Endothelial cell of umbilical vein (primary cell): ENCODE results near the gene PLEKHA7. TPM values are rescaled to one million over a fixed set of nuclear protein-coding genes. Genes with fewer than 3 reads are reported as not detected.

Experiments used
- BruUV-seq: library from RNA; stranded (reverse); fragments of 400-500 nt; replicated peaks from 2 replicates; lab custom pipeline; 2021; lab: Mats Ljungman, UMichigan
- CTCF ChIA-PET: fragments of 300-600, 350-600 bp; sonication (Branson Sonifier 250); formaldehyde crosslinking; loops from one replicate; lab custom pipeline; 2021; ENCODE audit warnings: antibody characterized with exemption, inconsistent platforms; lab: Charles Lee
- POLR2A ChIA-PET: fragments of 300-600, 350-600 bp; sonication (Branson Sonifier 250); formaldehyde crosslinking; loops from one replicate; lab custom pipeline; 2021; ENCODE audit warnings: antibody characterized with exemption, inconsistent platforms; lab: Charles Lee
- DNase-seq: peaks from one replicate; pipeline ENCODE4 v3.0.0-alpha.2; 2011; ENCODE audit warnings: low read depth, low spot score
- FAIRE-seq: peaks from 2 replicates; lab custom pipeline; 2011; peaks lifted over from hg19 to GRCh38; lab: Jason Lieb, UNC
- H2AFZ ChIP-seq: 2 replicates; pipeline ENCODE4 v1.6.0; 2012; ENCODE audit warnings: low read depth, low read length, control low read depth, inconsistent platforms
- H3K27ac ChIP-seq: 2 replicates; pipeline ENCODE4 v1.5.1; 2011; ENCODE audit warnings: low read depth, mild to moderate bottlenecking, control low read depth, low read length, moderate library complexity; ENCODE audit not compliant: insufficient read depth
- H3K27me3 ChIP-seq, 2 experiments: 2 replicates each; pipeline versions ENCODE4 v1.6.0 to v1.6.1; 2011; ENCODE audit warnings: low read length in 2 of 2, mixed read lengths in 1 of 2; ENCODE audit not compliant: control insufficient read depth in 2 of 2, insufficient read depth in 2 of 2
- H3K36me3 ChIP-seq, 2 experiments: 2 replicates in 1 of 2; 3 replicates in 1 of 2; pipeline ENCODE4 v1.5.1; 2011; ENCODE audit warnings: low read length in 2 of 2, mild to moderate bottlenecking in 1 of 2, moderate library complexity in 1 of 2; ENCODE audit not compliant: control insufficient read depth in 2 of 2, insufficient read depth in 2 of 2; ENCODE audit errors: extremely low read depth in 1 of 2
- H3K4me1 ChIP-seq: 3 replicates; pipeline ENCODE4 v1.5.1; 2011; ENCODE audit warnings: mild to moderate bottlenecking, low read length; ENCODE audit not compliant: control insufficient read depth, insufficient read depth; ENCODE audit errors: extremely low read depth
- H3K4me2 ChIP-seq: 2 replicates; pipeline ENCODE4 v1.6.1; 2011; ENCODE audit warnings: low read length, control low read depth, mixed read lengths; ENCODE audit not compliant: insufficient read depth
- H3K4me3 ChIP-seq, 3 experiments: fragments of 200-600 bp in 1 of 3; sonication (generic), shearing (Covaris generic) in 1 of 3; replicated peaks in 1 of 3; 2 replicates each; pipeline ENCODE4 v1.5.1; 2011 to 2016; ENCODE audit warnings: control low read depth in 3 of 3, low read length in 3 of 3, mild to moderate bottlenecking in 2 of 3, inconsistent platforms in 1 of 3, low read depth in 1 of 3, moderate library complexity in 1 of 3; ENCODE audit not compliant: insufficient read depth in 1 of 3
- H3K79me2 ChIP-seq: 2 replicates; pipeline ENCODE4 v1.6.0; 2012; ENCODE audit warnings: low read length, inconsistent platforms; ENCODE audit not compliant: control insufficient read depth, insufficient read depth
- H3K9ac ChIP-seq: replicated peaks from 2 replicates; pipeline ENCODE3; 2011; ENCODE audit warnings: low read length, control low read depth; ENCODE audit not compliant: insufficient read depth; ENCODE audit errors: extremely low read depth
- H3K9me1 ChIP-seq: replicated peaks from 3 replicates; pipeline ENCODE4 v1.6.0; 2011; ENCODE audit warnings: mild to moderate bottlenecking, low read length; ENCODE audit not compliant: control insufficient read depth, insufficient read depth; ENCODE audit errors: extremely low read depth
- H3K9me3 ChIP-seq: replicated peaks from 2 replicates; pipeline ENCODE4 v1.5.1; 2012; ENCODE audit warnings: low read length, inconsistent platforms; ENCODE audit not compliant: control insufficient read depth, insufficient read depth
- H4K20me1 ChIP-seq: replicated peaks from 2 replicates; pipeline ENCODE3; 2011; ENCODE audit warnings: mild to moderate bottlenecking, low read length; ENCODE audit not compliant: control insufficient read depth, insufficient read depth; ENCODE audit errors: extremely low read depth
- EZH2 ChIP-seq: IDR thresholded peaks from 2 replicates; pipeline ENCODE4 v1.6.1; 2012; ENCODE audit warnings: borderline replicate concordance, low read depth, mild to moderate bottlenecking, moderate library complexity, low read length, inconsistent platforms; ENCODE audit not compliant: severe bottlenecking
- JUN ChIP-seq: IDR thresholded peaks from 2 replicates; pipeline ENCODE4 v1.6.1; 2011; ENCODE audit warnings: borderline replicate concordance, low read depth; ENCODE audit not compliant: insufficient read length, insufficient read depth
- POLR2A ChIP-seq: IDR thresholded peaks from 2 replicates; pipeline ENCODE4 v1.6.1; 2012; ENCODE audit warnings: low read depth, mild to moderate bottlenecking, control low read depth, low read length
- POLR2AphosphoS5 ChIP-seq: IDR thresholded peaks from 2 replicates; pipeline ENCODE4 v1.6.1; 2012; ENCODE audit warnings: low read depth, mild to moderate bottlenecking, control low read depth, low read length, moderate library complexity; ENCODE audit not compliant: insufficient read depth
- dilution Hi-C: fragments of 300-500 bp; cut with MboI; formaldehyde crosslinking; loops from one replicate; pipeline ENCODE4 v1.15.0; 2019; ENCODE audit warnings: low sequenced_read_pairs; ENCODE audit not compliant: extremely low pct_ligation_motif_present
- intact Hi-C: fragments of 100-400 bp; cut with micrococcal nuclease; formaldehyde crosslinking; loops from one replicate; pipeline ENCODE4 v1.10.0; 2022
- polyA plus RNA-seq, 4 experiments: library from polyadenylated mRNA; depleted of rRNA in 3 of 4; stranded (reverse) in 3 of 4; unstranded in 1 of 4; fragments of >200 nt; gene quantifications; 2 replicates each; pipeline versions ENCODE4 v1.2.1 to v1.2.3, GENCODE V29; 2011 to 2012; ENCODE audit warnings: missing spikeins in 1 of 4
- total RNA-seq: library from RNA; stranded (reverse); gene quantifications from 2 replicates; pipeline ENCODE4 v1.2.3, GENCODE V29; 2021

Gene PLEKHA7
- total and polyA plus RNA-seq, 2 donors (not counting 3 experiments of a cell fraction or from before 2014, with no cell fraction given) = 1.7 to 3.8 TPM

- DNase-seq = peak; percentile 44
- intact Hi-C loops (loop anchor here (1.0 to 5.0 kb wide), 4 partner anchors 20 to 338 kb away; partner anchors contain the start of gene RPS13), dilution Hi-C loops (no loop called here)
- H3K79me2 ChIP-seq = peaks cover 54% of the 10 kb centered on the region
- peaks cover 0 to 2% of the 10 kb centered on the region in 2 experiments for H3K36me3 ChIP-seq
- no peaks in the 10 kb centered on the region for H3K27me3 ChIP-seq
- no peaks in the 10 kb centered on the region for H3K9me3 ChIP-seq
- peak overlapping the region; percentile 99 for H3K9ac ChIP-seq
- H3K4me2 ChIP-seq = peak overlapping the region; percentile 65
- TF ChIP-seq EZH2 = no peak
- TF ChIP-seq JUN = no peak
- POLR2A ChIA-PET = no interaction called here
- peak overlapping the region; percentile 80 to 94 (median 87) for H3K4me3 ChIP-seq
- H2AFZ ChIP-seq = peak overlapping the region; percentile 73
- peaks cover 9% of the 10 kb centered on the region for H4K20me1 ChIP-seq
- CTCF ChIA-PET = interaction anchor here (1.3 kb wide), 1 partner anchor 10 kb away, joined by 4 read pairs; no protein-coding TSS in a partner anchor
- H3K27ac ChIP-seq = peak overlapping the region; percentile 98
- BruUV-seq = TSS peak; percentile 47
- no peak for FAIRE-seq
- H3K9me1 ChIP-seq = no peaks in the 10 kb centered on the region
- peaks cover 18% of the 10 kb centered on the region for H3K4me1 ChIP-seq
These were observed 275.0 kb downstream of the PLEKHA7 start for GRCh38 chr11:16738947-16739815.

DNA sequence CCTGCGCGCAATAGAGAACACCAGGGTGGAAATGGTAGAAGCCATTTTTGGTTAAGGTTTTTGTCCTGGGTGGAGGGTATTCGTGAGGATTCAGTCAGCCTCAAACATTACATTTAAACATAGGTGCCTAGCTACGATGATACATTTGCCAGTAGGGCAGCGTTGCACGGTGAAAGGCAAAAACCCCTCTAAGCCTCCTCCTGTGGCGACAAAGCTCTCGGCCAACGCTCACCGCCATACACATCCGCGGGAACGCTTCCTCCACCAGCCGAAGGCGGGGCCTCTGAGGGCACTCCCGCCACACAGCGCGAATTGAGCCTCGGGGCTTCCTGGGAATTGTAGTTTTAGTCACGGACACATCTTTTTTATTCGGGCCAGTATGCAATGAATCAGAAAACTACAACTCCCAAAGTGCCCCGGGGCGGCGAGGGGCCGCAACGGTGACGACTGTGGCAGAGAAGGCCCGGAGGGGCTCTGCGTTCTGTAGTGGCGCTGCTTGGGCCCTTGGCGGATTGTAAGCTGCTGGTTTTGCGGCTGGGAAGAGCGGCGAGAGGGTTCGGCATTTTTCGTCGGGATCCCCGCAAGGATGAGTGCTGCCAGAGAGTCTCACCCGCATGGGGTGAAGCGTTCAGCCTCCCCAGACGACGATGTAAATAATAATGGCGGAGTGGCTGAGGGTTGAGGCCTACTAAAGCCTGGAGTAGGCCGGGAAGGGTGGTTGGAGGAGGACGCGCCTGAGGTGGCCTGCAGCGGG lies 275.8 kb downstream of the PLEKHA7 start, which contains the start of gene C11orf58:
C11orf58 (plus strand) TSS at position 455 of the 754 bp plus-strand sequence; CDS start at position 587, 132 bp downstream.
- POLR2A ChIA-PET = interaction anchor here (0.6 to 1.0 kb wide), 2 partner anchors 12 to 458 kb away, joined by 3 read pairs; no protein-coding TSS in a partner anchor

More for the DNA sequence above, 275.8 kb downstream of the PLEKHA7 start, which contains the start of gene C11orf58:
- no peaks in the 10 kb centered on the region for H3K9me3 ChIP-seq
- peak within 1 kb of the TSS; percentile 80 to 94 (median 87) for H3K4me3 ChIP-seq
- H3K36me3 ChIP-seq = peaks cover 0 to 2% of the 10 kb centered on the region in 2 experiments
- H2AFZ ChIP-seq = peak within 1 kb of the TSS; percentile 90
- peak within 1 kb of the TSS; percentile 99 for H3K9ac ChIP-seq
- intact Hi-C loops = loop anchor here (1.0 to 5.0 kb wide), 4 partner anchors 21 to 339 kb away; partner anchors contain the start of gene RPS13
- CTCF ChIA-PET = interaction anchor here (1.5 kb wide), 1 partner anchor 12 kb away, joined by 5 read pairs; no protein-coding TSS in a partner anchor
- dilution Hi-C loops = no loop called here
- FAIRE-seq (peak; percentile 96), DNase-seq (peak; percentile 99)
- peaks cover 9% of the 10 kb centered on the region for H4K20me1 ChIP-seq
- H3K27ac ChIP-seq = peak within 1 kb of the TSS; percentile 98
- H3K27me3 ChIP-seq = no peaks in the 10 kb centered on the region
- peaks cover 18% of the 10 kb centered on the region for H3K4me1 ChIP-seq
- TF ChIP-seq EZH2 (no peak), POLR2A (peak; percentile 92), POLR2AphosphoS5 (peak; percentile 89)
- peaks cover 47% of the 10 kb centered on the region for H3K79me2 ChIP-seq
- peak within 1 kb of the TSS; percentile 92 for H3K4me2 ChIP-seq
- BruUV-seq = no TSS peak
- H3K9me1 ChIP-seq = no peaks in the 10 kb centered on the region
